ENCODE results near the gene TBL1XR1. TPM values are rescaled to one million over a fixed set of nuclear protein-coding genes. Genes with fewer than 3 reads are reported as not detected.

Gene TBL1XR1
- polyA plus RNA-seq, 4 donors = 108 to 134 (median 120) TPM

DNA sequence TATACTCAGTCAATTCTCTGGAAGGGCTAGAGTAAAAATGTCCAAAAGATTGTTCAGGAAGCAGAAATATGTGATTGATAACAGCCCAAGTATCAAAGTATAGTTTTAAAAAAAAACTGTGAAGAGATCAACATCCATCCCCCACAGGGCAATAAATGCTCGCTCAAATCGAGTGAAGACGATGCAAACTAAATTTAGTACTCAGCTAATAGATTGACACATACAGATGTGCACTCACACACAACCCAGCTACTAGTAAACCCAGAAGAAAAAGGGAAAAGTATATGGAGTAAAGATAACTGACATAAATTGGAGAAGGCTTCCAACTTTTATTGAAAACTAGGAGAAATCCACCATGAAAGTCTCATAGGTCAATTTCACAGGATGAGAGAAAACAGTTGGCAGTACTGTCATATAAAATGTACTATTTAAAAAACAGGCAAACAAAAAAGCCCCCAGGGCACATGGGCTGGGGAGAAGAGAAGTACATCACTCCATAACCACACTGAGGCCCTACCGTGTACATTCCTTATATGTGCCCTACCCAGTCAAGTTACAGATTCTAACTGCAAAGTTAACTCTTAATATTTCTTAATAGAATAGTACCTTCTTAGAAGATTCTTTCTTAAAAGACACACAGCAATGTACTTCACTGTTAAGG, 125.7 kb downstream of the TBL1XR1 start:
- DNase-seq (ENCODE audit: low read depth in 4 of 4, low spot score in 3 of 4) = no peak

DNA sequence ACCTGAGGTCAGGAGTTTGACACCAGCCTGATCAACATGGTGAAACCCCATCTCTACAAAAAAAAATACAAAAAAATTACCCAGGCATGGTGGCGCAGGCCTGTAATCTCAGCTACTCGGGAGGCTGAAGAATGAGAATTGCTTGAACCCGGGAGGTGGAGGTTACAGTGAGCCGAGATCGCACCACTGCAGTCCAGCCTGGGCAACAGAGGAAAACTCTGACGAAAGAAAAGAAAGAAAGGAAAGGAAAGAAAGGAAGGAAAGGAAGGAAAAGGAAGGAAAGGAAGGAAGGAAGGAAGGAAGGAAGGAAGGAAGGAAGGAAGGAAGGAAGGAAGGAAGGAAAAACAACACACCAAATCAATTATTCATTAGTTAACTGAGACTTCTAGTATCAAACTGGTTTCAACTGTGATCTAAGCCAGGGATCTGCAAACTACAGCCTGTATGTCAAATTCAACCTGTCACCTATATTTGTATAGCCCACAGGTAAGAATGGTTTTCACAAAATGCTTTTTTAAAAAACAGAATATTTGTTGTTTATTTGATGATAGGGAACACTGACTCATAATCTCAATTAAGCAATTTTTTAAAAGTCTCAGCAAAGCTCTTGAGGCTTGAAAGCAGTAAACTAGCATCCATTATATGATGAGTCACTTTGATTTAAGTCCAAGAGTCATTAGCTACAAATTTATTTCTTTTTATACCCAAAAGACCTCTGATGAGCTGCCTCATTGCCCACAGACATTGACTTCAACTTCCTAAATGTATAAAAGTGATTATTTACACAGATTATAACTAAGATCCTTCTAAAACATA, 127.6 kb downstream of the TBL1XR1 start:
- DNase-seq (ENCODE audit: low read depth in 4 of 4, low spot score in 3 of 4) = no peak

DNA sequence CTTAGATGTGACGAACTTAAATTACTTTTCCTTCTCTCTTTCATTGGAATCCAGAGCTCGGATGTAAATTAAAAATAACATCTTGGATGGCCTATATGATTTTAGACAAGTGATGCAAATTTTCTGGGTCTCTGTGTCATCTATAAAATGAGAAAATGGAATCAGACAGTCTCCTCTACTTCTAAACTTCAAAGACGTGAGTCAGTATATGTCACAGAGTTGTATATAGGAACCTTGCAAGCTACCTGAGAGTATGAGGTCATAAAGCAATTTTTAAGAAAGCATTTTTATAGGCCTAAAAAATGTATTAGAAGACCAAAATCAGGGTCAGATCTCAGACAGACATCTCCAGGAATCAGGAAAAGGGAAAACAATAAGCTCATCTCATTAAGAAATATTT, 128.3 kb downstream of the TBL1XR1 start:
- DNase-seq (ENCODE audit: low read depth in 4 of 4, low spot score in 3 of 4) = no peak

DNA sequence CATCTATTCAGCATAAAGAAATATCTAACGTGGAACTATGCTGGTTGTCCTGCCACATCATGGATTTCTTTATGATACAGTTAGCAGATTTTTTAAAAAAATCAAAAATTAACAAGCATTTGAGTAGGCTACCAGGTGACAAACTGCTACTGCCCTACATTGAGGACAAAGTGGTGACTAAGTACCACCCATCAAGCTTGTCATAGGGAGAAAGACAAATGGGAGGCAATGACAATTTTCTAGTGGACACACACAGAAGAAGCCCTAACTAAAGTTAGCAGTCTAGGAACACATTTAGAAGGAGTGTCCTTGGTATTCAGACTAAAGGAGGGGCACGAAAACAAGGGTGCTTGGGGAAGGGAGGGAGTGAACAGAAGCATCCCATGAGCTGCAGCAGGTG, 131.2 kb downstream of the TBL1XR1 start:
- DNase-seq (ENCODE audit: low read depth in 4 of 4, low spot score in 3 of 4) = no peak

DNA sequence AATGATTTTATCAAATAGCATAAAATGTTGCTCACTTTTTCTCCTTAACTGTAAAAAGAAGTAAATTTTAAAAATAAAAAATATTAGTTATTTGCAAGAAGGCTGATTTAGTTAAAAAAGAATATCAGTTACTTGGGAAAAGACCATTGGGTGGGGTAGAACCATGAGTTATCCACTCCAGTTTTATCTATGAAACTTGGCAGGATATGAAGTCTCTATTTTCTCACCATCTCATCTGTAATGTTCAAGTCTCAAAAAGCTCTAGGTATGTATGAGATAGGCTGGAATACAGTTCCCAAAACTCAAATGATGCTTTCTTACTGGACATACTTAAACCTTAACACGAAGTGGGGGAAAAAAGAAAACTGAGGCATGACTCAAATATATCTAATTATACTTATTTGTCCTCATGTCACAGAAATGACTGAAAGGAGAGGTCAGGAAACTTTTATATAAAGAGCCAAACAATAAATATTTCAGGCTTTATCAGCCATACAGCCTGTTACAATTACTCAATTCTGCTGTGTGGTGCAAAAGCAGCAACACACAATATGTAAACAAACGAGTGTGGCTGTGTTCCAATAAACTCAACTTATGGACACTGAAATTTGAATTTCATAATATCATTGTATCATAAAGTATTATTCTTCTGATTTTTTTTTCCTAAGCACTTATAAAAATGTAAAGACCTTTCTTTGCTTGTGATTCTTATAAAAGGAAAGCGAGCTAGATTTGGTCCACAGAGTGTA, 131.8 kb downstream of the TBL1XR1 start:
- no peak for DNase-seq (ENCODE audit: low read depth in 4 of 4, low spot score in 3 of 4)

DNA sequence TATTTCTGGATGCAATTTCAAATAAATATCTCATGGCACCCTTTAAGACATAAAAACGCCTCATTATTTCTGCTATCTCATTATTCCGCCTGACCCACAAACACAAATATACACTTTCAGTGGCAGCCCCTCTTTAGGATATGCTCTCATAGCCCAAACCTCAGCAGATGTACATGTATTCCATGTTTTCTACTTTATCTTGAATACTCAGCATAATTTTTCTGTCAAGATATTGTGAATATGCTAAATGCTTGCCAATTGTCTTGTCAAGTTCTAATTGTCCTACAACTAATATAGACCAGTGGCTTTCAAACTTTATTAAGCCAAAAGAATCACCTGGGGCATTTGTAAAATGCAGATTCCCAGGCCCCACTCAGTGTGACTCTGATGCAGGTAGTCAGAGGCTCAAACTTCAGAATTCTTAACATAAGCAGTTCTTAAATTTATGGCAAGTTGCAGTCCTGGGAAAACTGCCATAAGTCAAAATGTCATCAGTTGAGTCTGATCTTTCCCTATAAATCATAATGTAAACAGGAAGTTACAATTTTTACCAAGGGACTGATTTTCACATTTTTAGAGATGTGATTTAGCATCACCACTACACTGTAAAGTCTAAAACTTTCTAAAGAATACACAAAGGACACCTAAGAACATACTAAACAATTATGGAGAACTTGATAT, 135.1 kb downstream of the TBL1XR1 start:
- no peak for DNase-seq (ENCODE audit: low read depth in 4 of 4, low spot score in 3 of 4)

DNA sequence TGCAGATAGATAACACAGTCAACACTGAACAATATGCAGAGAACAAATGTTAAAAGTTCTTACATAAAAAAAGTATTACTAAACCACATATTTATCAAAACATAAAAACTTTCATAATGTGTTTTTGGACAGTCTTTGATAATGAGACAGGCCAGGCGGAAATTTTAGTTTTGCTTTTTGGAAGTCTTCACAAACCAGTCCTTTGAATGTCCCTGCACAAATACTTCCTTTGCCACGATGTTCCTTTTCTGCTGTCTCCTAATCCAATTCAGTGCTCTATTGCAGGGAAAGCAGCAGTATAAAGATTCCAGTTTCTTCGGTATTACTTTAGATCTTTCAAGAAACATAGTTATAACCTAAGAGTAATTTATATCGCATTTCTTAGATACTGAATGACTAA, 135.9 kb downstream of the TBL1XR1 start:
- no peak for DNase-seq (ENCODE audit: low read depth in 4 of 4, low spot score in 3 of 4)

DNA sequence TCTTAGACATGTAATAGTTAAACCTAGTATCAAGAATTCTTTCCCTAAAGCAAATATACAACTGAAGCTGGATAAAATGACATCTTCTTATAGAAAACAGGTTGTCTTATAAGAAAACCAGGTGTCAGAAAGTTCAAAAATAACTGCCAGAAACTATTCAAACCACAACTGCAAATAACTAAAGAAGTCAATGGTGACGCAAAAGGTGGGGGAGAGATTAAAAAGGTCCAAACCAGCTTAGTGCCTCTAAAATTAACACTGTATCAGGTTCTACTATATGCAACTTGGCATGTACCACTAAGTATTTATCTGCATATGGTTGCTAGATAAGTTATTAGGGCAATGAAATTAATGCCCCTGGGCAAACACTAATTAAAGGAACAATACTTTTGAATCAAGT, 136.8 kb downstream of the TBL1XR1 start:
- DNase-seq (ENCODE audit: low read depth in 4 of 4, low spot score in 3 of 4) = no peak

DNA sequence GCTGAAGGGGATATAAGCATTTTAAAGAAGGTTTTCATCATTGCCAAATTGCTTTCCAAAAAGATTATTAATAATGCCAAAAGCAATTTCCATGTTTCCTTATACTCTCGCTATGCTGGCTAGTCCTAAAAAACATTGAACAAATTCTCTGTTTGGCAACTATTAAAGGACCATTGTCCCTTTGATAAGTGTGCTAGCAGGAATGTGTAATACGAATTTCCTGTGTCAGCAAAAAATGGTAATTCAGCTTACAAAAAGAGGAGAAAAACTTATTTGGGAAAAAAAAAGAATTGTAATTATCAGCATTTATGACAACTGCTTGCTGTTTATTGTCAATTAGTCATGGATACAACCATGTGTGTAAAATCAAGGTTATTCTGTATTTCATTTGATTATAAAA, 138.6 kb downstream of the TBL1XR1 start:
- DNase-seq (ENCODE audit: low read depth in 4 of 4, low spot score in 3 of 4) = no peak

DNA sequence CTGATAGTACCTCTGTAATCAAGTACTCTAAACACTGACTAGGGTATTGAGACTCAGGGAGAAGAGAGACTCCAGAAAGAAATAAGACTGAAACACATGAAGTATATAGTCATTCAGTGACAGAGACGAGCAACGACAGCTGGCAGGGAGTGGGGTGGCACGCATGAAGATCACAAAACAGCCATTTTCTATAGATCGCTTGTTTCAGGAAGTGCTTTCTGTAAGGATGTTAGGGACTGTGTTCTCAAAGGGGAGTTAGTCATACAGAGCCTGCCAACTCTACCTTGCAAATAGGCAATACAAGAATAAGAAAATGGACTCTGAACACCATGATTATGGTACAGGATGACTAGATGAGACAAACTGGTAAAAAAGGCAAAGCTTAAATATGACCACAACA, 139.5 kb downstream of the TBL1XR1 start:
- DNase-seq (ENCODE audit: low read depth in 4 of 4, low spot score in 3 of 4) = no peak

DNA sequence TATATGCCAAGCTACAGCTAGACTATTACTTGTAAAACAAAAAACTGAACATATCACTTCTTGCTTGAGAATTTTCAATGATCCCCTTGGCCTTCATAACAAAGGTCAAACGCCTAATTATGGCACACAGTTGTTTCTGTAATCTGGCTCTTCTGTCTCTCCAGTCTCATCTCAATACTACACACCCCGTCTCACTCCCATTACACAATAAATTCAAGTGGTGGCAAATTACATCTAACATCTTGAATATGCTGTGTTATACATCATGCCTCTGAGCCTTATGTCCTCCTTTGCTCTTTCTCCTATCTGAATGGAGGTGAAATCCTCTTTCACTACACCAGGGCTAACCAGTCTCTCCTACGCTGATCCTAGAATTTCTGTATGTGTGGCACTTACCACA, 140.4 kb downstream of the TBL1XR1 start:
- DNase-seq (ENCODE audit: low read depth in 4 of 4, low spot score in 3 of 4) = no peak

DNA sequence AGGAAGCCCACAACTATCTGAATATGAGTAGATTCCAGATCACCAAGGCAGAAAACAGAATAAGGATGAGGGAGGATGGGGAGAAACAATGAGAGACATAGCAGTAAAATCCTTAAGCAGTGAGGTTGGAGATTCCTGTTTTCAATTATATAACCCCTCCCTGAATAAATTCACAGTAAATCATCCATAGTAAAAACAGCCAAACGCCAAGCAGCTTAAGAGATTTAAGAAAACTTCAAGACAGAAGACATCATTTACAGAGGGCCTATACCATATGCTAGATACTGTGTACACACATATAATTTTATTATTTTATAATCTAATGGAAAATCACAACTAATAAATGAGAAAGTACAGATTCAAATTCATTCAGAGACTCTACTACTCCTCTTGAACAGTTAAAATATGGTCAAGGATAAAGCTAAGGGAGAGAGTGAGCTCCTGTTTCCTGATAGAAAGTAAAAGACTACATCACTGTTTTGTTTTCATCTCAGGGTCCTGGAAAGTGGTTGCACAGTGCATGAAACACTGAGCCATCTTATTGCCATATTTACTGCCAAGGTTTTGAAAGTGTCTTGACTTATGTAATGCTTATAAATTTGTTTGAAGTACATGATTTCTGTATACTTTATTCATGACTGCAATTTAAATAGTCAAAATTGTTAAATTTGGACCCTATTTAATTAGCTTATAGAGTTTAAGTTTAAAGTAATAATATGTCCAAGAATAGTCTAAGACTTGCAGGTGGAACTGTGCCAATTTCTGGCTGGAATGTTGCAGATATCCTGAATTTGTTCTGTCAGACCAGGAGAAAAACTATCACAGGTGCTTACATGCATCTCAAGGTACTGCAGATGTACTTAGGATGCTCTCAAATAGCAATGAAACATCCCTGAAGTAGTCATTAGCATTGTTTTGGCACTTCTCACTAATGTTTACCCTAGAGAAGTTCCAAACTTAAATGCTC, 141.4 kb downstream of the TBL1XR1 start:
- no peak for DNase-seq (ENCODE audit: low read depth in 4 of 4, low spot score in 3 of 4)

DNA sequence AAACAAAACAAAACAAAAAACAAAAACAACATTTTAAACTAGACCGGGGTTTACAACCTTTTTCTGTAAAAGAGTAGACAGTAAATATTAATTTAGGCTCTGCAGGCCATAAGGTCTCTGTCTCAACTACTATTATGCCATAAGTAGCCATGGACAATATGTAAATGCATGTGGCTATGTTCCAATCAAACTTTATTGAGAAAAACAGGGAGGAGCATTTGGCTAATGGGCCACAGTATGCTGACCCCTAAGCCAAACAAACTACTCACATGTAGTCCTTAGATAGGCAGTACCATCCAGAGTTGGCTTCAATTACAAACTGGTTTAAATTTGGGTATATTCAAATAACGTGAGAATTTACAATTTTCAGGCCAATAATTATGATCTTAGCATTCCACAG, 144.2 kb downstream of the TBL1XR1 start:
- no peak for DNase-seq (ENCODE audit: low read depth in 4 of 4, low spot score in 3 of 4)

DNA sequence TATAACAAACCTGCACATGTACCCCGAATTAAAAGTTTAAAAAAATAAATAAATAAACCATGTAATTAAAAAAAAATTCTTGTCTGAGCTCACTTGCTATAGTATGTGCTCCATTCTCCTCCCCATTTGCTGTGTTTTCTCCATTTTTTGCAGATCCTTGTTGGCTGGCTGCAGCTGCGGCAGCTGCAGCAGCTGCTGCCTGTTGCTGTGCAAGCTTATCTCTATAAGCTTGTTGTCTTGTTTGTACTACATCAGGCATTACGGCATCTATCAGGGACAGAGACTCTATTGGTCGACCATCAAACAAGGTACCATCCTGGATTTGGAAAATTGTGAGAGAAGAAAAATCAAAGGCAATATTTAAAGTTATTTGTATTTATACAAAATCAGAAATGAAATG, 145.9 kb downstream of the TBL1XR1 start:
- no peak for DNase-seq (ENCODE audit: low read depth in 4 of 4, low spot score in 3 of 4)

DNA sequence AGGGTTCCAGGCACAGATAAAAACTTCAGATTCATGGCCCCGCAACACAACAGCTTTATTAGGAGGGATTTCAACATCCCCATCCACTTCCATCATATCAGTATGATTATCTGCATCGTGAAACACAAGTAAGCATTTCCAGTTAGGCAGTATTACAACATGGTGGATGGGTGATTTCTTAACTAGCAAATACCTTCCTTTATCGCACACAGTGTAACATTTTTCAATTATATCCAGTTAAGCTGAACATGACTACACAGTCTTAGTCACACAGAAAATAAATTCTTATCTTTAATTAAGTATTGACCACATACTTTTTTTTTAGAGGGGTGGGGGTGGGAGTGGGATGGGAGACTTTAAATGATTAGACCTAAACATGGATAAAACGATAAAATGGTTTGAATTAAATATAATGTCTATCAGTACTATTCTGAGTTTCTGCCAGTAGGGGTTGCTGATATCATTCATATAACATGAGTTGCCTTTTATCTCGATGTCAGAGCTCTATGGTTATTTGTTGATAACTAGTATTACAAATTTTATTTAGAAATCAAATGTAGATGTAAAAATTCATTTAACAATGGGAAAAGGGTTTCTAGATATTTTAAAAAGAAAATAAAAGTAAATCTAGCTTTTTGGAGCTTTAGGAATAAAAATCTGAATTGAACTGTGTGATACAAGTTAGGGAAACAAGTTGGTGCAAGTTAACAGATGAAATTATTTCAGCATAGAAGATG, 146.6 kb downstream of the TBL1XR1 start:
- DNase-seq (ENCODE audit: low read depth in 4 of 4, low spot score in 3 of 4) = peak in 1 of 4 donors; percentile 33

DNA sequence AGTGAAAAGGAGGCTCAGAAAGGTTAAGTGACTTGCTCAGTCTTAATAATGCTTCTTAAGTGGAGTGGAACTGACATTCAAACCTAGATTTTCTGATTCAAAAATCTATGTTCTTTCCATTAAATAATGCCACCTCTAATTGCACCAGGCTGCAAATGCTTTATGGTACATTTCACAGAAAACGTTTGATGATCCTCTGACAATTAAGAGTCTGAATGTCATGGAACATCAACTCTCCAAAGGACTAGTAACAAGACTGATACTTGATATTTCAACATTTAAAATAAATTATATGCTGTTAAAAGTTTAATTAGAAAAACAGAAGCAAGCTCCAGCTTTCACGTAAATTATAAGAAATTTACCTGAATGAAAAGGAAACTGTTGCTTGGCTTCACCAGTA, 151.5 kb downstream of the TBL1XR1 start:
- DNase-seq (ENCODE audit: low read depth in 4 of 4, low spot score in 3 of 4) = no peak

DNA sequence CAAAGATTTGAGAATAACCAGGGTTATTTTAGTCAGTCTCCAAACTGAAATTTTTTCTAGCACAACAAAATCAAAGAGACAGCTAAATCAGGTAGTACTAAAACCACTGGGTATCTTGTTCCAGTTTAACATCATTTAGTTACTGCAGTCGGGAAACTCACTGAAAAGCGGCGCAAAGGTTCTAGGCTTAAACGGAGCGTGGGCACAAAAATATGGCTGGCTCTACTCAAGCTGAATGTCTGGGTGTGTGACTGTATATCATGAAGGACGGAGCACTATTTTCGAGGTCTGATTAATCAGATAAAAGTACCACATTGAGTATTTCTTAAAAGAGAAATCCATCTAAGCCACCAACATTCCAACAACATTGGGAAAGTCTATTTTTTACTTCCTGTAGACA, 152.1 kb downstream of the TBL1XR1 start:
- no peak for DNase-seq (ENCODE audit: low read depth in 4 of 4, low spot score in 3 of 4)

DNA sequence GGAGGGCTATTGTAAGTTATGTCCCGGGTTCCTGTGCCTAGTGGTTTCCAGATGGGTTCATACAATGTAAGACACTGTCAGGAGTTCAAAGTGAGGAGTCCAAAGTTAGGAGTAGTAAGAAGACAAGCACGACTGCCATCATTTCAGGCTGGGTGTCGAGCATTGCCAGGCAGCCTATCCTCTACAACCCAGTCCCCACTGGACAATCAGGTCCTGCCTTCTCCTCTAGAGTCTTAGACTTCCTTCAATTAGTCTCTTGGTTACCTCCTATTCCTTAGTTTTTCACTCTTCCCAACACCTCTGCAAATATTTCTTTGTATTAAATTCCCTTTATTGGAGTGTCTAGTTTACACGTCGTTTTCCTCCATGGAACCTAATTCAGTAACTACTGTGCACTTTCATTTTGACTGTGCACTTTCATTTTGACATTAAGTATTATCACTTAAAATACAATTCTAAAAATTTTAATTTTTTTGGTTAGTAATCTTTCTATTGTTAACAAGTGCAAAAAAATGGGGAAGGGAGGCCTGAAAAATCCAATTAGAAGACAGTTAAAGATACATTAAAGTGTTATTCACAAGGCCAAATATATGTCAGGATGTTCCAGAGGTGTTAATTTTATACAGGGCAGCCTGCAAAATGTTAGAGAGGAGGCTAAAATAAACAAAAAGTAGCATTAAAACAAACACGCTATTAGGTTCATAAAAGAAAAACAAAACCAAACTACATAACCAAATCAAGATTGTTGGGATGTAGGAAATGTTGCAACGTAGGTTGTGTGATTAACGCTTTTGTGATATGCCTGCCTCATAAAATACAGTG, 155.3 kb downstream of the TBL1XR1 start:
- no peak for DNase-seq (ENCODE audit: low read depth in 4 of 4, low spot score in 3 of 4)

All from right renal pelvis (tissue), 4 donors.